A549 (cell line): ENCODE results near the gene DHX35. TPM values are rescaled to one million over a fixed set of nuclear protein-coding genes. Genes with fewer than 3 reads are reported as not detected.

Source experiments
- ATAC-seq, 2 experiments: fragments of 200-7000 bp in 1 of 2; fragments of >200 bp in 1 of 2; cut with Nextera tagmentation in 1 of 2; cut with Tn5 transposase in 1 of 2; 3 replicates each; pipeline versions ENCODE4 v1.8.0 to v1.9.1; 2018 to 2020; ENCODE audit warnings: mild to moderate bottlenecking in 1 of 2, moderate library complexity in 1 of 2
- CTCF ChIA-PET: fragments of 300-600 bp; sonication (Branson Sonifier 250); formaldehyde crosslinking; extraction: SDS; loops from one replicate; lab custom pipeline; 2021; ENCODE audit warnings: antibody characterized with exemption, inconsistent platforms; lab: Yijun Ruan, JAX
- POLR2A ChIA-PET: fragments of 350-600 bp; formaldehyde crosslinking; extraction: SDS; loops from one replicate; lab custom pipeline; 2021; ENCODE audit warnings: antibody characterized with exemption, inconsistent platforms; lab: Yijun Ruan, JAX
- DNase-seq, 2 experiments: peaks; one replicate each; pipeline versions ENCODE4 v3.0.0 to v3.0.0-alpha.2; 2011 to 2016; ENCODE audit warnings: low read depth in 1 of 2, low spot score in 1 of 2
- FAIRE-seq: peaks from 2 replicates; lab custom pipeline; 2011; peaks lifted over from hg19 to GRCh38; lab: Jason Lieb, UNC
- H3K27ac ChIP-seq, 2 experiments: fragments of >200 bp; sonication (Bioruptor Twin); formaldehyde crosslinking; 3 replicates each; pipeline ENCODE4 v1.5.1; 2016 to 2017
- H3K4me1 ChIP-seq: fragments of >200 bp; sonication (Bioruptor Twin); formaldehyde crosslinking; 3 replicates; pipeline ENCODE4 v1.6.1; 2016
- H3K4me2 ChIP-seq: fragments of >200 bp; sonication (Bioruptor Twin); formaldehyde crosslinking; 3 replicates; pipeline ENCODE4 v1.6.1; 2016
- H3K4me3 ChIP-seq: fragments of >200 bp; sonication (Bioruptor Twin); formaldehyde crosslinking; 3 replicates; pipeline ENCODE4 v1.5.1; 2016
- H3K9me3 ChIP-seq: fragments of >200 bp; sonication (Bioruptor Twin); formaldehyde crosslinking; 3 replicates; pipeline ENCODE4 v1.6.1; 2016
- EHMT2 ChIP-seq: fragments of 200-600 bp; sonication (generic); IDR thresholded peaks from 2 replicates; pipeline ENCODE4 v1.6.1; 2016; ENCODE audit warnings: antibody characterized with exemption, low read depth, mild to moderate bottlenecking, moderate library complexity
- ELK1 ChIP-seq: fragments of 150-350 bp; IDR thresholded peaks from 2 replicates; pipeline ENCODE4 v1.6.1; 2014; ENCODE audit warnings: low read depth, mild to moderate bottlenecking, low read length
- EP300 ChIP-seq, 2 experiments: fragments of >200 bp; sonication (Bioruptor Twin); formaldehyde crosslinking; IDR thresholded peaks; 2 replicates in 1 of 2; 3 replicates in 1 of 2; pipeline ENCODE4 v1.6.1; 2016 to 2017
- ESRRA ChIP-seq: fragments of 150-350 bp; IDR thresholded peaks from 2 replicates; pipeline ENCODE4 v1.6.1; 2014; ENCODE audit warnings: mild to moderate bottlenecking, low read length, borderline replicate concordance
- FOSB ChIP-seq: fragments of 250-450 bp; sonication (Bioruptor Pico); IDR thresholded peaks from 2 replicates; pipeline ENCODE4 v1.5.0; 2020; ENCODE audit warnings: mild to moderate bottlenecking, moderate library complexity
- FOSL2 ChIP-seq, 2 experiments: fragments of 450-650 bp in 1 of 2; fragments of >200 bp in 1 of 2; sonication (Bioruptor Twin) in 1 of 2; formaldehyde crosslinking; IDR thresholded peaks; 2 replicates each; pipeline versions ENCODE4 v1.5.0 to v1.6.1; 2016 to 2020; ENCODE audit warnings: mild to moderate bottlenecking in 1 of 2, moderate library complexity in 1 of 2
- HDAC2 ChIP-seq: fragments of 200-600 bp; sonication (generic); IDR thresholded peaks from 2 replicates; pipeline ENCODE4 v1.6.1; 2016
- HEYL ChIP-seq: fragments of 250-450 bp; sonication (Bioruptor Pico); IDR thresholded peaks from 2 replicates; pipeline ENCODE4 v1.8.0; 2021; ENCODE audit warnings: mild to moderate bottlenecking, moderate library complexity
- HMGXB4 ChIP-seq: fragments of 250-450 bp; sonication (Bioruptor Pico); IDR thresholded peaks from 2 replicates; pipeline ENCODE4 v1.5.0; 2021; ENCODE audit warnings: mild to moderate bottlenecking, moderate library complexity, borderline replicate concordance
- HOXA7 ChIP-seq: fragments of 250-450 bp; sonication (Bioruptor Pico); IDR thresholded peaks from 2 replicates; pipeline ENCODE4 v1.5.0; 2020; ENCODE audit warnings: mild to moderate bottlenecking, moderate library complexity
- HOXB13 ChIP-seq: fragments of 250-450 bp; sonication (Bioruptor Pico); IDR thresholded peaks from 2 replicates; pipeline ENCODE4 v1.5.0; 2020; ENCODE audit warnings: low read depth, mild to moderate bottlenecking, moderate library complexity
- KDM1A ChIP-seq: fragments of 200-600 bp; sonication (generic); IDR thresholded peaks from 2 replicates; pipeline ENCODE4 v1.6.1; 2016; ENCODE audit warnings: low read depth, mild to moderate bottlenecking
- NFE2L2 ChIP-seq: fragments of 150-350 bp; conservative IDR thresholded peaks from 2 replicates; pipeline ENCODE4 v1.6.1; 2014; ENCODE audit warnings: low read length
- NPAS2 ChIP-seq: fragments of 250-450 bp; sonication (Bioruptor Pico); IDR thresholded peaks from 2 replicates; pipeline ENCODE4 v1.8.0; 2022; ENCODE audit warnings: mild to moderate bottlenecking, moderate library complexity, borderline replicate concordance
- NR3C1 ChIP-seq: fragments of >200 bp; sonication (Bioruptor Twin); formaldehyde crosslinking; IDR thresholded peaks from 3 replicates; pipeline ENCODE4 v1.6.1; 2017
- PHF8 ChIP-seq: fragments of 200-600 bp; sonication (generic); IDR thresholded peaks from 2 replicates; pipeline ENCODE4 v1.6.1; 2016; ENCODE audit warnings: low read depth, mild to moderate bottlenecking, antibody characterized with exemption, moderate library complexity, borderline replicate concordance
- POLR2A ChIP-seq: IDR thresholded peaks from 2 replicates; pipeline ENCODE4 v1.6.1; 2012; ENCODE audit warnings: mild to moderate bottlenecking, low read length
- POLR2AphosphoS2 ChIP-seq: conservative IDR thresholded peaks from 2 replicates; pipeline ENCODE4 v1.6.1; 2012; ENCODE audit warnings: low read length, improper control_type of control experiment, inconsistent platforms
- RARB ChIP-seq: fragments of 250-450 bp; sonication (Bioruptor Pico); IDR thresholded peaks from 2 replicates; pipeline ENCODE4 v1.8.0; 2021; ENCODE audit warnings: mild to moderate bottlenecking, moderate library complexity
- REST ChIP-seq: fragments of 200-600 bp; sonication (generic); IDR thresholded peaks from 2 replicates; pipeline ENCODE4 v1.6.1; 2016; ENCODE audit warnings: antibody characterized with exemption, mild to moderate bottlenecking, moderate library complexity
- RNF2 ChIP-seq: fragments of 200-600 bp; sonication (generic); IDR thresholded peaks from 2 replicates; pipeline ENCODE4 v1.6.1; 2016; ENCODE audit warnings: low read depth, mild to moderate bottlenecking, antibody characterized with exemption, moderate library complexity, borderline replicate concordance
- SMC3 ChIP-seq: fragments of >200 bp; sonication (Bioruptor Twin); formaldehyde crosslinking; IDR thresholded peaks from 3 replicates; pipeline ENCODE4 v1.6.1; 2018; ENCODE audit warnings: inconsistent platforms
- TFCP2L1 ChIP-seq: fragments of 250-450 bp; sonication (Bioruptor Pico); IDR thresholded peaks from 2 replicates; pipeline ENCODE4 v1.5.0; 2021; ENCODE audit warnings: mild to moderate bottlenecking
- WGBS: methylation state at CpG from one replicate; pipeline ENCODE4 v1.1.6; 2017; ENCODE audit errors: missing lambda C conversion rate; 5-methylcytosine and 5-hydroxymethylcytosine counted together
- polyA plus RNA-seq, 4 experiments: library from polyadenylated mRNA; depleted of rRNA in 3 of 4; stranded (reverse); fragments of >200 nt; fragmentation: RNase III in 1 of 4; extraction: RNeasy Plus Mini Kit Qiagen cat#74134 plus additional on column Dnase treatment in 1 of 4; gene quantifications; 2 replicates in 3 of 4; 3 replicates in 1 of 4; pipeline ENCODE4 v1.2.3, GENCODE V29; 2011 to 2017
- TF ChIP-seq, protein P1 (sequence below): IDR thresholded peaks from 2 replicates; pipeline ENCODE4 v1.6.1; 2012; ENCODE audit warnings: low read depth, borderline replicate concordance

Gene DHX35
- polyA plus RNA-seq, 2 of the 4 experiments (the other 2 are of a cell fraction): 7.7 to 13.8 TPM

GRCh38 chr20:38940644-38941043 lies 21.5 kb upstream of the DHX35 start:
- DNase-seq: no peak
- H3K4me3 ChIP-seq: no peak overlapping the region
- no peaks in the 10 kb centered on the region for H3K9me3 ChIP-seq
- no peak for TF ChIP-seq HOXB13 (CRISPR knock-in tag)
- TF ChIP-seq REST: no peak
- TF ChIP-seq NPAS2 (CRISPR knock-in tag): no peak
- TF ChIP-seq EP300 (IDR thresholded peaks at IDR 0.05): no peak
- no peak for TF ChIP-seq POLR2A
- no peak for TF ChIP-seq HMGXB4
- no peak for TF ChIP-seq EHMT2
- TF ChIP-seq ELK1: no peak
- no peak for TF ChIP-seq HEYL
- no peak for TF ChIP-seq ESRRA
- TF ChIP-seq, protein P1, sequence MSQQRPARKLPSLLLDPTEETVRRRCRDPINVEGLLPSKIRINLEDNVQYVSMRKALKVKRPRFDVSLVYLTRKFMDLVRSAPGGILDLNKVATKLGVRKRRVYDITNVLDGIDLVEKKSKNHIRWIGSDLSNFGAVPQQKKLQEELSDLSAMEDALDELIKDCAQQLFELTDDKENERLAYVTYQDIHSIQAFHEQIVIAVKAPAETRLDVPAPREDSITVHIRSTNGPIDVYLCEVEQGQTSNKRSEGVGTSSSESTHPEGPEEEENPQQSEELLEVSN: no peak
- no peak for TF ChIP-seq HDAC2
- TF ChIP-seq HOXA7 (CRISPR knock-in tag): no peak
- TF ChIP-seq PHF8: no peak
- no peak for TF ChIP-seq POLR2AphosphoS2
- TF ChIP-seq FOSL2 (IDR thresholded peaks at IDR 0.05): no peak
- no peak for TF ChIP-seq FOSL2 (CRISPR knock-in tag; IDR thresholded peaks at IDR 0.05)
- ATAC-seq: no peak
- ChIA-PET CTCF (interaction anchor here (0.6 to 2.0 kb wide), 3 partner anchors 46 to 296 kb away, joined by 4 to 8 read pairs (median 5); no protein-coding TSS in a partner anchor), POLR2A (no interaction called here)
- H3K4me1 ChIP-seq: peaks cover 10% of the 10 kb centered on the region; the same call in 2 of the 3 replicates
- 88% methylated on average over 5 of the region's 5 CpGs for WGBS
- H3K27ac ChIP-seq: no peak overlapping the region
- no peak for FAIRE-seq
- no peak overlapping the region for H3K4me2 ChIP-seq

GRCh38 chr20:38941726-38942389 lies 20.3 kb upstream of the DHX35 start:
- H3K4me1 ChIP-seq: peaks cover 7% of the 10 kb centered on the region; the same call in 1 of the 3 replicates
- H3K9me3 ChIP-seq: no peaks in the 10 kb centered on the region
- POLR2A ChIA-PET: no interaction called here
- DNase-seq: peak in 1 of 2 experiments; percentile 22
- WGBS: 88% methylated on average over 5 of the region's 5 CpGs
- no peak for TF ChIP-seq NR3C1
- no peak for TF ChIP-seq TFCP2L1 (CRISPR knock-in tag)
- no peak for TF ChIP-seq KDM1A
- no peak for TF ChIP-seq EHMT2
- no peak for TF ChIP-seq HEYL
- TF ChIP-seq RNF2: no peak
- TF ChIP-seq RARB (CRISPR knock-in tag): no peak
- TF ChIP-seq FOSB (CRISPR knock-in tag): no peak
- TF ChIP-seq SMC3: no peak
- TF ChIP-seq REST: no peak
- TF ChIP-seq NFE2L2: no peak
- TF ChIP-seq, all 56 proteins: peak for 0
- no peak overlapping the region for H3K4me2 ChIP-seq
- CTCF ChIA-PET: interaction anchor here (0.7 to 2.0 kb wide), 6 partner anchors 9 to 108 kb away, joined by 3 to 8 read pairs (median 4); partner anchors contain the start of genes DHX35 and FAM83D
- H3K27ac ChIP-seq: no peak overlapping the region
- no peak overlapping the region for H3K4me3 ChIP-seq
- ATAC-seq (peak; percentile 64 to 77; a peak in 5 of 6 replicates), FAIRE-seq (no peak)
